SK-N-SH treated with all-trans-retinoic acid at 6 μM for 48 hours (cell line): Measurements from ENCODE around the gene POTEC.
"Not testable (repeated sequence)": the region's sequence is repeated elsewhere in the genome, so short reads cannot be mapped to it uniquely, and the experiment has no call there.

Source experiments
- CREB5 ChIP-seq: fragments of 250-450 bp; sonication (Bioruptor Pico); IDR thresholded peaks from 2 replicates; pipeline ENCODE4 v1.5.1; 2020; ENCODE audit warnings: low read depth, mild to moderate bottlenecking, moderate library complexity
- ESRRG ChIP-seq: fragments of 250-450 bp; sonication (Bioruptor Pico); IDR thresholded peaks from 2 replicates; pipeline ENCODE4 v1.6.1; 2021; ENCODE audit warnings: mild to moderate bottlenecking
- GLIS3 ChIP-seq: fragments of 250-450 bp; sonication (Bioruptor Pico); IDR thresholded peaks from 2 replicates; pipeline ENCODE4 v1.5.0; 2020; ENCODE audit warnings: mild to moderate bottlenecking, moderate library complexity
- RARB ChIP-seq: fragments of 250-450 bp; sonication (Bioruptor Pico); IDR thresholded peaks from 2 replicates; pipeline ENCODE4 v1.8.0; 2021; ENCODE audit warnings: mild to moderate bottlenecking, moderate library complexity
- TCF4 ChIP-seq: fragments of 250-450 bp; sonication (Bioruptor Pico); IDR thresholded peaks from 2 replicates; pipeline ENCODE4 v1.8.0; 2021; ENCODE audit warnings: mild to moderate bottlenecking, moderate library complexity, borderline replicate concordance
- TOX ChIP-seq: fragments of 250-450 bp; sonication (Bioruptor Pico); IDR thresholded peaks from 2 replicates; pipeline ENCODE4 v1.8.0; 2021; ENCODE audit warnings: mild to moderate bottlenecking, moderate library complexity, borderline replicate concordance
- ZFP30 ChIP-seq: fragments of 450-650 bp; formaldehyde crosslinking; IDR thresholded peaks from 2 replicates; pipeline ENCODE4 v1.5.0; 2022; ENCODE audit warnings: mild to moderate bottlenecking, moderate library complexity
- ZNF70 ChIP-seq: fragments of 450-650 bp; formaldehyde crosslinking; IDR thresholded peaks from 2 replicates; pipeline ENCODE4 v1.5.0; 2020; ENCODE audit warnings: mild to moderate bottlenecking, moderate library complexity
- TF ChIP-seq, protein P1 (sequence below): fragments of 250-450 bp; sonication (Bioruptor Pico); IDR thresholded peaks from 2 replicates; pipeline ENCODE4 v1.8.0; 2020; ENCODE audit warnings: mild to moderate bottlenecking, moderate library complexity, borderline replicate concordance

DNA sequence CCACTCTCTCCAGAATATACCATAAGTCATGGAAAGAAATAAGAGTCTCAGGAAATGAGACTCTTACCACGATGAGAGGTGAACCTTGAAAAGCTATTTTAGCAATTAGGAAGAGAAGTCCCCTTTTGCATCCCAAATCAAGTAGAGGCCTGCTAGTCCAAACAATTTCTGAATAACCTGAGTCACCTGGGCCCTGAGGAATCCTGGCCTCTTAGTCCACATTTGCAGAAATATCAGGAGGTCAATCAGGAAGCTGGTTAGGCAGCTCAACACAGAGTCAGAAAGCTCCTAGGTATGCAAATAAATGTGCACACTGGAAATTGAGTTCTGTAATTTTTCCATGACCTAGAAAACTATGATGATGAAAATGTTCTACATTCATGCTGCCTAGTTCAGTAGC, 77.4 kb downstream of the POTEC start:
- TF ChIP-seq, protein P1, sequence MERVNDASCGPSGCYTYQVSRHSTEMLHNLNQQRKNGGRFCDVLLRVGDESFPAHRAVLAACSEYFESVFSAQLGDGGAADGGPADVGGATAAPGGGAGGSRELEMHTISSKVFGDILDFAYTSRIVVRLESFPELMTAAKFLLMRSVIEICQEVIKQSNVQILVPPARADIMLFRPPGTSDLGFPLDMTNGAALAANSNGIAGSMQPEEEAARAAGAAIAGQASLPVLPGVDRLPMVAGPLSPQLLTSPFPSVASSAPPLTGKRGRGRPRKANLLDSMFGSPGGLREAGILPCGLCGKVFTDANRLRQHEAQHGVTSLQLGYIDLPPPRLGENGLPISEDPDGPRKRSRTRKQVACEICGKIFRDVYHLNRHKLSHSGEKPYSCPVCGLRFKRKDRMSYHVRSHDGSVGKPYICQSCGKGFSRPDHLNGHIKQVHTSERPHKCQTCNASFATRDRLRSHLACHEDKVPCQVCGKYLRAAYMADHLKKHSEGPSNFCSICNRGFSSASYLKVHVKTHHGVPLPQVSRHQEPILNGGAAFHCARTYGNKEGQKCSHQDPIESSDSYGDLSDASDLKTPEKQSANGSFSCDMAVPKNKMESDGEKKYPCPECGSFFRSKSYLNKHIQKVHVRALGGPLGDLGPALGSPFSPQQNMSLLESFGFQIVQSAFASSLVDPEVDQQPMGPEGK (CRISPR knock-in tag): not testable (repeated sequence)
- not testable (repeated sequence) for TF ChIP-seq TCF4 (CRISPR knock-in tag); ZNF70 (CRISPR knock-in tag); GLIS3 (CRISPR knock-in tag); TOX (CRISPR knock-in tag); CREB5 (CRISPR knock-in tag); ESRRG; RARB (CRISPR knock-in tag); ZFP30 (CRISPR knock-in tag)
